Fibroblast of gingiva (primary cell): ENCODE measurements around the gene ALDH16A1.

Experiments used
- DNase-seq: peaks from one replicate; pipeline ENCODE4 v3.0.0-alpha.2; 2011; ENCODE audit warnings: low read depth

The ALDH16A1 gene

DNA sequence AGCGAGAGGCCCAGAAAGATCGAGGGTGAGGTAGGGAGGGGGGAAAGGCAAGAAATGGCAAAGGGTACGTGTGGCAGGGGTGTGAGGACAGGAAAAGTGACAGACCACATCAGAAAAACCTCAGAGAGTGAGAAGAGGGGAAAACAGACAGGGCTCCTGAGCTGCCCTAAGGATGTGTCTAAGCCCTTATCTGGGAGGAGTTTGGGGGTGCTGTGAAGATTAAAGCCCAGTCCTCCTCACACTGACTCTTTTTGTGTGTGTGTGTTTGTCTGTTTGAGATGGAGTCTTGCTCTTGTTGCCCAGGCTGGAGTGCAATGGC, 29.1 kb upstream of the ALDH16A1 start:
- no peak for DNase-seq

DNA sequence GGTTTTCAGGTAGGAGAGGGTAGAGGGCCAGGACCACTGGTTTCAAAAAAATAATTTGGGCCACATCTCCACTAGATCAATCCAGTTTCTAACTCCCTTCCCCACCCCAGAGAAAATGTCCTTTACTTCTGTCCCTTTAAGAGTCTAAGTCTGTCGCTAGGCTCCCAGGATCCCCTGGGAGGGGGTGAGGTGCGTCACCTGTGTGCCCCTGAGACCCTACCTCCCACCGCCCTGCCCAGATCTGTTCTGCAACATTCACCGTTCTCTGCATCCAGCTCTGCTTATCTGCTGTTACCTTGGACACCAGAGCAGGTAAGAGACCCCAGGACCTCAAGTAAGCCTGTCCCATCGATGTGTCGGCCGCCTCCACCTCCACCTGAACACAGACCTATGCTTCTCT, 27.8 kb upstream of the ALDH16A1 start, which contains the start of gene GFY:
Gene GFY, plus strand, starts transcription at position 211 of the 400 bp plus-strand sequence. CDS start 1,043 bp downstream, outside the sequence.
- DNase-seq: no peak

DNA sequence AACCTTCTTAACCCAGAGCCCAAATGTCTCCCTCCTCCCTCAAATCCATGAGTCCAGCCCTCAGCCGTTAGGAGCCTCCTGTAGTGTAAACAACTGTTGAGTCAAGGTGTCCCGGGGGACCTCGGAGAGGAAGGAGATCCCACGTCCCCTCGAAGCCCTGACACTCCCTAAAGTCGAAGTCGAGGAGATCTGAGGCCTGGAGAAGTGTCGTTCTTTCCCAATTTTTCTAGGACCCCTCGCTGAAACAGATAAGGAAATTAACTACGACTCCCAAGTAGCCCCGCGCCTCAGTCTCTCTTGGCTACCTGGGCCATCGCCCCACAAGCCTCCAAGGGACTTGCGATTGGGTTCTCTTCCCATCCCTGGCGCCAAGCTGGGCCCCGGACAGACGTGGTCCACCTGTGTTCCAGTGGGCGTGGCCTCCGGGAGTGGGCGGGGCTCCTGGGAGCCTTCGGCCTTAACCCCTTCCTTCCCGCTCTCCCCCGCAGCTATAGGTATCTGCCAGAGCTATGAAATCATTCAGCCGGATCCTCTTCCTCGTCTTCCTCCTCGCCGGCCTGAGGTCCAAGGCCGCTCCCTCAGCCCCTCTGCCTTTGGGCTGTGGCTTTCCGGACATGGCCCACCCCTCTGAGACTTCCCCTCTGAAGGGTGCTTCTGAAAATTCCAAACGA, 27.0 kb upstream of the ALDH16A1 start:
- DNase-seq: no peak

DNA sequence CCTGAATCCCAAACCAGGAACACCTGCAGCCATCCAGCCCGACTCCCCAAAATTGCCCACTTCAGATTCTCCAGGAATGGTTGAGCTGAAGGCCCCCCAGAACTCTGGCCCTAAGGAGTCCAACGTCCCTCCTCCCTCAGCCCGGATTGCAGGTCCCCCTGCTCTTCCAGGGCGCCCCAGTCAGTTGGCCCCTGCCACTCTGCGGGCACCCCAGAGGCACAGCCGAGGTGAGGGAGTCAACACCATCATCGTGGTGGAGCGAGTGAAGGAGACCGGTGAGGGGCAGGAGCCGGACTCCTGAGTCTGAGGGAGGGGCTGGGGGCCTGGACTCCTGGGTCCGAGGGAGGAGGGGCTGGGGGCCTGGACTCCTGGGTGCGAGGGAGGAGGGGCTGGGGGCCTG, 25.7 kb upstream of the ALDH16A1 start:
- DNase-seq: no peak

DNA sequence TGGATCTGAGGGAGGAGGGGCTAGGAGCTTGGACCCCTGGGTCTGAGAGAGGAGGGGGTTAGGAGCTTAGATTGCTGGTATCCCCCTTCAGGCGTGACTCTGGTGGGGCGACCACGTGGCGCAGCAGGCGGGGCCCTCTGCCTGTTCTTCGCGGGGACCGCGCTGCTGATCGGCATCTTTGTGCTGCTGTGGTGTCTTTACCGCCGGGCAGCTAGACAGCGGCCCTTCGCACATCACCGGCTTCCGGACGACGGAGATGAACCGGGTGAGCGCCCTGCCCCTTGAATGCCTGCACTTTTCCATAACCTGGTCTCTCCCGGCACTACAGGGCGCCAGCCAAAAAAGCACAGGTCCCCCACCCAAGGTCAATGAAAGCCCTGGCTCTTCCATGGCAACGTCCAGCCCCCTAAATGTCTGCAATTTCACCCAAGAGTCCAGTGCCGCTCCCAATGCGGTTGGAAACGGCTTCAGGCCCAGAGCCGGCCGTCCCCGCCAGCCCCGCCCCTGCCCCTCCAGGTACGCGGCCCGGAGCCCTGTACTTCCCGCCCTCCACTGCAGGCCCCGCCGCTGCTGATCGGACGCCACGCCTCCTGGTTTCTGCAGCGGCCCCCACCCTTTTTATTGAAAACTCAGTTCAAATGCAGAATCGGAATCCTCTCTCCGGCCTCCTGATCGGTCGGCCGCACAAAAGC, 25.0 kb upstream of the ALDH16A1 start:
- DNase-seq: no peak

DNA sequence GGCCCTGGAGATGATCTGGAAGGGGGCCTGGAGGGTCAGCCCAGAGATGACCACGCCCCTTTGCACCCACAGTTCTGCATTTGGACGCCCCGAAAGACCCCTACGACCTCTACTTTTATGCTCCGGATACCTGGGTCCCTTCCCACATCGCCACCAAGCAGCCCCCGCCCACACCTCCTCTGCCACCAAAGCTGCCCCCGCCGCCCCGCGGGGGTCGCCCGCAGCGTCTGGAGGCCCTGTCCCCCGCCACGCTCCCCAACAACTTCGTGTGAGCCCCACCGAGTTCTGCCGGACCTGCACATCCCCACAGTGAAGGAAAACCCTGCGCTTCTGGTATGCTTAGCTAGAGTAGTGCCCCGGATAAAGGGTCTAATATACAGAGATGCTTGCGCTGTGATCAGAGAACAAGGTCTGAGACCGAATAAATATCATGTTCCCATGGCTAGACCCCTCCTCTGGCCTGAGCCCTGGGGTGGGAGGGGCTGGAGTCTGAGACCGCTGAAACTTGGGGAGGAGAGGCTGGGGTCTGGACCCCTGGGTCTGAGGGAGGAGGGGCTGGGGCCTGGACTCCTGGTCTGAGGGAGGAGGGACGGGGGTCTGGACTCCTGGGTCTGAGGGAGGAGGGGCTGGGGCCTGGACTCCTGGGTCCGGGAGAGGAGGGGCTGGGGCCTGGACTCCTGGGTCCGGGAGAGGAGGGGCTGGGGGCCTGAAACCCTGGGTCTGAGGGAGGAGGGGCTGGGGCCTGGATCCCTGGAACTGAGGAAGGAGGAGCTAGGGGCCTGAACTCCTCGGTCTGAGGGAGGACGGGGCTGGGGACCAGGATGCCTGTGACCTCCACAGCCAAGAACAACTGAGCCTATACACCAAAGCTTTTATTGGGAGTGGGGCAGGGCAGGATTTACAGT, 24.2 kb upstream of the ALDH16A1 start:
- DNase-seq: no peak

DNA sequence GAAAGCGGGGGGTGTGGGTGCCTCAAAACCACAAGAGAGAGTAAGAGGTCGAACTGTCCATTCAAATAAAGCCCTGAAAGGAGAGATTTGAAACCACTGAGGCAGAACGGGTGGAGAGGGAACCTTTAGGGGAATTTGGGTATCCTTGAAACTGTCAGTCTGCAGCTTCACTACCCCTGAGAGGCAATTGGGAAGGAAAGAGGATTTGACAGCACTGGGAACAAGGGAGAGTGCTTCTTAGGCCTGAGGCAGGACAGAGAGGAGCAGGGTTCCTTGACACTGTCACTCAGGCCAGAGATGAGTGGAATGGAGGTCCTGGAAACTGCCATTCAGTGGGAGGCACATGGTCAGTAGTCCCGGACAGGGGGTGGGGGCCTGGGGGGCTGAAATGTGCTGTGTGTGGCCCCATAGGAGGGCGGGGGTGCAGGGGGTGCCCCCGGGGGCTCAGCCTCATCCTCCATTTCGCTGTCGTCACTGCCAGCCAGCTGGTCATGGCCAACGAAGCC, 22.8 kb upstream of the ALDH16A1 start:
- DNase-seq: no peak

DNA sequence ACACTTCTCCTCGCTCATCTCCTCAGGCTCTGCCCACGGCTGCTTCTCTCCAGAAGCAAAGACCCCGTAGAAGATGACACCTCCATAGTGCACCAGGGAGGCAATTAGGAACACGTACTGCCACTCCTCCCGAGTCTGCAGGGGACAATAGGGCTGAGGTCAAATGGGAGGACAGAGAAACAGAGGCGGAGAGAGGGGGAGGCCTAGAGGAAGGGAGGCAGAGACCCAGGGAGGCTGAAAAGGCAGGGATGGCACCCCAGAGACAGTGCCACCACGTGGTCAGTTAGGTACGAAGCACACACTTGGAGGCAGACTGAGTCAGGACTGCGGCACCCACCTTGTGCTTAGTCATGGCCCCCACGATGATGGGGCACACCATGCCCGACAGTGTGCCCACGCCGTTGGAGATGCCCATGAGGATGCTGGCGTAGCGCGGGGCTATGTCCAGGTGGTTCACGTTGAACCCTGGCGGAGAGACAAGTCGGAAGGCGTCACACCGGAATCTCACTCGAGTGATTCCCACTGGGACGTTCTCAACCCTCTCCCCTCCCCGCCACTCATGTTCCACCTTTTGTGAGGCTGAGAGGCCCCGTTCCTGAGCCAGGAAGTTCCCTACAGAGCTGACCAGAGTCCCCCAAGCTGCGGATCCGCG, 22.2 kb upstream of the ALDH16A1 start:
- DNase-seq: no peak

DNA sequence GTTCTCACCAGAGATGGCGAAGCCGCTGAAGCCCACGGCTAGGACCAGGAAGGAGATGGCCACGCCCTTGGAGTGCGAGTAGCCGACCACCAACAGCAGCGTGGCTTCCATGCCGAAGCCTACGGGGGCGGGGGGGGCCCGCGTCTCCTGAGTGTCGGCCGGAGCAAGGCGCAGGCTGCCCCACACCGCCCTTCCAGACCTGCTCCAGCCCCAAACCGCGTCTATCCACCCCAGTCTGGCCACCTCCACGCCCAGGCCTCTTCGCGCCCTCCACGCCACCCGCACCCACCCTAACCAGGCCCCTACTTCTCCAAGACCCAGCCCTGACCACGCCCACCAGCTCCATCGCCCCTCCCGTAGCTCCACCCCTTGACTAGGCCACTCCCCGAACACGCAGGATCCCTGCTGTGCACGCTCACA, 21.7 kb upstream of the ALDH16A1 start:
- DNase-seq: no peak

DNA sequence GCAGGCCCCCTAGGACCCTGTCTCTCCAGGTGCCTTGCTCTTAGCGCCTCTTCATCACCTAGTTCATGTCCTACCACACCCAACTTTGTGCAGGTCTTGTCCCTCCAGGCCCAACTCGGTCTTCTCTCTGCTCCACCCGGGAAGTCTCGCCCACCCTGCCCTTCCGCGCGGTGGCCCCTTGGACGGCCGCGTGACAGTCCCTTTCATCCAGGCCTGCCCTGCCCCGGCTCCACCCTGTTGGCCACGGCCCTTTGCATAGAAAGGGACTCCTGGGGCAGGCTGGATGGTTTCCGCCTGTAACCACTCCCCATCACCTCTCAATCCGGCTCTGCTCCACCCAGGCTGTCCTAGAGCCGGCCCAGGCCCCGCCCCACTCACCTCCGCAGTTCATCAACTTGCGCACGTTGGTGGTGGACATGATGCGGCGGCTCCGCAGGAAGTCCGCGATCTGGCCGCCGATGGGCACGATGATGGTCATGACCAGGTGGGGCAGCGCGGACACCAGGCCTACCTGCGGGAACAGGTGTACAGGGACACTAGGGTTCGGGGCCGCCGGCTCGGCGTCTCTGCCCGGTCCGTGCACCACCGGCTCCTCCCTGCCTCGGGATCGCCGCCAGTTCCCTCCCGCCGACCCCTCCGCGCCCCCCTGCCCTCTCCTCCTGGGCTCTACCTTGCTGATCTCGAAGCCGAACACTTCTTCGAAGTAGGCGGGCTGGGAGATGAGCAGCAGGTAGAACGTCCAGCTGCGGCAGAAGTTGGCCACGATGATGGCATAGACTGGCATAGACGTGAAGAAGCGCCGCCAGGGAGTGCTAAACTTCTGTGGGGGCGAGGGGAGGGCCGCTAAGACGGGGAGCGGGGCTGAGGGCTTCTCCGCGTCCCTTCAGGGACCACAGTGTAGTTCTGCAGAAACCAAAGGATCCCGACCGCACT, 20.6 kb upstream of the ALDH16A1 start:
- no peak for DNase-seq

DNA sequence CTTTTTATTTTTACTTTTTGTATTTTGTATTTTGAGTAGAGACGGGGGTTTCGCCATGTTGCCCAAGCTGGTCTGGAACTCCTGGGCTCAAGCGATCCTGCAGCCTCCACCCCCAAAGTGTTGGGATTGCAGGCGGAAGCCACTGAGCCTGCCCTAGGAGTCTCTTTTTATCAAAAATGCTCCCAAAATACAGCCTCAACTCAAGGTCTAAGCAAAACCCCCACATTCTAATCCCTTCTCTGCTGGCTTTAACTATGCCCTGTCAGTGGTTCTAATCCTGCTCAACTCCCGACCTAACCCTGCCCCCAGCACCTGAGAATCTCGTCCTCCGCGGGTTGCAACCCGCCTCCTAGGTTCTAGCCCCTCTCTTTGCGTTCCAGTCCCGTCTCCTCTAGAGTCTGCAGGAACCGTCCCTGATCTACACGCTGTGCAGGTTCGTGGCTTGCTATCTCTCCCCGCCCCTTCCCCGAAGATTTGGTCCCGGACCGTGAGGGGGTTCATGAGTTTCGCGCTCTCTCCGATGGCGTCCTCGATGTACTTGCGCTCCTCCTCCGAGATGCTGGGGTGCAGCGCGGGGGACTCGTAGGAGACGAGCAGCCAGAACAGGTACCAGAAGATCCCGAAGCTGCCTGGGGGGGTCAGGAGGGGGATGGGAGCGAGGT, 19.7 kb upstream of the ALDH16A1 start:
- no peak for DNase-seq

DNA sequence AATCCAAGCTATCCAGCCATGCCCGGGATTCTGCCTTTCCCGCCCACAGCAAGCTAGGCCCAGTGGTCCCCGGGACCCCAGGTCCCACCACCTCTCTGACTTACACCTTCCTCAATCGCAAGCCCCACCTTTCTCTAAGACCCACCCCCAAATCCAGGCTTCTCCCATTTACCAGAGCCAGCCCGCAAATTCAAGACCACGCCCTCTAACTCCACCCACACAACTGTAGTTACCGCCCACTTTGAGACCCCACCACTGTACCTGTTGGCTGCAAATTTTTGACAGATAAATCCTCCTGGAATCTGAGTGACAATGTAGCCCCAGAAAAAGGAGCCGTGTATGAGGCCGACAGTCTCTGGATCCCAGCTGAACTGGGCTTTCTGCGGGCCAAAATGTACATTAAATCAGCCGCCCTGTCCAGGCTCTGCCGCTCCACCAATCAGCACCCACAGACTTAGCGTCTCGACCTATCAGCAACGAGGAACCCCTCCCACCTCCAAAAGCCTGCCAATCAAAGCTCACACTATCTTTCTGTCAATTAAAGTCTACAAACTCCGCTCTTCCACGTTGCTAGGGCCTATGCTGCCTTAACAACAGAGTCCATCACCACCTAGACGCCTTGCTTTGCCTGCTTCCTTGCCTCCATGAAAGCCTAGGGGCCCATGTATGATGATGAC, 18.0 kb upstream of the ALDH16A1 start:
- DNase-seq: no peak

DNA sequence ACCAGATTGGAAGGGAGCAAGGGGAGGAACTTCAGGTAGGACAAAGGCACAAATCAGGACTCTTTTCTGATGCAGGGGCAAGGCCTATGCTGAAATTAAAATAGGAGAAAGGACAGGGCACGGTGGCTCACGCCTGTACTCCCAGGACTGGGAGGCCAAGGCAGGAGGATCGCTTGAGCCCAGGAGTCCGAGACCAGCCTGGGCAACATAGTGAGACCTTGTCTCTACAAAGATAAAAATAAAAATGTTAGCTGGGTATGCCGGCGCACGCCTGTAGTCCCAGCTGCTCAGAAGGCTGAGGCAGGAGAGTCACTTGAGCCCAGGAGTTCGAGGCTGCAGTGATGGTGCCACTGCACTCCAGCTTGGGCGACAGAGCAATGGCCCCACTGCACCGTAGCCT, 17.4 kb upstream of the ALDH16A1 start:
- no peak for DNase-seq

DNA sequence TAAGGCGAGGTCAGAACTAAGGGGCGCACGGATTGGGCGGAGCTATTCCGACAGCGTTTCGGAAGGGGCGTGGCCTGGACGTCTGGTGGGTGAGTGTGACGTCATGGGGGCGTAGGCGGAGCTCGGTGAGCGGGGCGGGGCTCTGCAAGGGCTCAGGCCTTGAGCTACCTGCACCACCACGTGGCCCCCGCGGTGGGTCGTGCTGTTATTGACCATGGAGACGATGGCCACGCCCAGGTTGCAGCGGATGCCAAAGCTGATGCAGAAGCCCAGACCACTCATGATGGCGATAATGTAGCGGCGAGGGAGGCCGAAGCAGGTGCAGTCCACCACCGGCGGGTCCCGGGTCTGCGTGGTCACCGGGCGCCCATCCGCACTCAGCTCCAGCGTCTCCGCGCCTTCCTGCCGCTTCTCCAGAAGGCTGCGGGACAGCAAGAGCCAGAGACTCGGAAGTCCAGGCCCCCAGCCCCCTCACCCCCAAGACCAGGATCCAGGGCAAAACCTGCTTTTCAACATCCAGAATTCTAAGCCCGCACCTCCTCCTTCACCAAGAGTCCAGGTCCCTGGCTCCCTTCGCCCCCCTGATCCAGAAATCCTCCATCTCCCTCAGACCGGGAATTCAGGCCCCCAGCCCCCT, 16.5 kb upstream of the ALDH16A1 start:
- DNase-seq: no peak

DNA sequence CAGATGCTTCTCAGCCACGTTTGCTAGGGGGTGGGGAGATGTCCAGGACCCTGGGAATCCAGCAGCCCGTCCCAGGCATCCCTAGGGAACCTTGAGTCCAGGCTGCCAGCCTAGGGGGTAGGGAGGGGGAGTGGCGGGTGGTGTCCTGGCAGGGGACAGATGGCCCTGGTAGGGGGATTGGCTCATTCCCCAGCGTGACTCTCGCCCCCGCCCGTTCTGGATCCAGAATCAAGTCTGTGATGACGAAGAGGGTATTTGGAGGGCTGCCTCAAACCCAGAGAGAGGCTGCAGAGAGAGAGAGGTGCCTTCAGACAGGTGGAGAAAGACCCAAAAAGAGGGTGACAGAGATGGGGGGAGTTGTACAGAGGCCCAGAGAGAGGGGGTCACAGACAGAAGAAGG, 15.8 kb upstream of the ALDH16A1 start:
- DNase-seq: no peak

DNA sequence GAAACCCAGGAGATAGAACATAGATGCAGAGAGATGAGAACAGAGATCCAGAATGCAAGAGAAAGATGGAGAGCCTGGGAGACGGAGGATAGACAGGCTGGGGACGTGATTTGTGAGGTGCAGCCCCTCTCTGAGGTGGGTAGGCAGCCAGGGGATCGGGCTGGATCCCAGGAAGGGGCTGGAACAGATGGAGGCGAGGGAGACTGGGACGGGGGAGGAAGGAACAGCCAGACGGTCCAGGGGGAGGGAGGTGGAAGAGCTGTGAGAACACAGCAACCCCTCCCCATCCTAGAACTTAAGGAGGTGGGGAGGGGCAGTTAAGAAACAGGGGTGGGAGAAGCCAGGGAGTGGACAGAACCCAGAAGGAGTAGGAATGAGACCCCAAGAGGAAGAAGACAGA, 14.8 kb upstream of the ALDH16A1 start:
- no peak for DNase-seq

DNA sequence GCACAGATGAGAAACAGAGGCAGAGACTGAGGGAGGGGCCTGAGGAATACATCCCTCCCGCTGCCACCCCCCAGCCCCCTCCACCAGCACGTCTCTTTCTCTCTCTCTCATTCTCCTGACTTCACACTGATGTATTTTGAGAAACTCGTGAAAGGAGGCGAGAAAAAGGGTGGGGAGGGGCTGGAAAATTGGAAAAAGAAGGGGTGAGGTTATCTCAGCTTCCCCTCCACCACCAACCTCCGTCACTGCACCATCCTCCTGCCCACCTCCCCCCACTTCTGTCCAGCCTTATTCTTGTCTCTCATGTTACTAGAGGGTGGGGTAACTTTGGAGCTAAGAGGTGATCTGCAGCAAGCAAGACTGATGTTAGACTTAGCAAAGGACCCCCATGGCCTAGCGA, 13.2 kb upstream of the ALDH16A1 start:
- DNase-seq: no peak

DNA sequence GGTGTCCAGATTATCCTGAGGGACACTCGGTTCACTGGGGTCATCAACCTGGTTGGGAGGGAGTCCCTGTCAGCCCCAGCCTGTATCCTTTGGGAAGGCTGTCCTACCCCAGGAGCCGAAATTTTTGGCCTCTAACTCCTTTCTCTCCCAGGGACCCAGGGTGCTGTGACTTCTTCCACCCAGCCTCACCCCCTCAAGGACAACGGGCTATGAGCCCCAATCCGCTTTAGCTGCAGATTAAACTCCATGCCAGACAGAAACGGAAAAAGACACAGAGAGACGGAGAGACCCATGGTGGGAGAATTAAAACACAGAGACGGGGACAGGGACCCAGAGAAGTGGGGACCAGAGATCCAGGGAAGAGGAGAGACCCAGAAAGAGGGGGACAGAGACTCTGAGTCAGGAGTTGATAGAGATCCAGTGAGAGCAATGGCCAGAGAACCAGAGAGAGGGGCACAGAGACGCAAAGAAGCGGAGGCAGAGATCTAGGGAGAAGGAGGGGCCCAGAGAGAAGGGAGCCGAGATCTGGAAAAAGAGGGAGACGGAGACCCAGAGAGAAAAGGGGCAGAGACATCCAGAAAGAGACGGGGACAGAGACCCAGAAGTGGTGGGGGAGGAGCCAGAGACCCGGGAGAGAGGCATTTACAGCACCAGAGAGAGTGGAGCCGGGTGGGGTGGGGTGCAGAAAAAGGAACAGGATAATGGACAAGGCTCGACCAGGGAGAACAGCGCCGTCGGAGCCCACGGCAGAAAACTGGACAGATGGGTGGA, 12.4 kb upstream of the ALDH16A1 start:
- DNase-seq: no peak
